EH (cell line): ENCODE measurements around the gene TMEM263.
"Not testable (repeated sequence)": the region's sequence is repeated elsewhere in the genome, so short reads cannot be mapped to it uniquely, and the experiment has no call there.

ENCODE experiments used
- DNase-seq: peaks from one replicate; pipeline ENCODE4 v3.0.0-alpha.2; 2015; ENCODE audit warnings: low read depth

TMEM263 gene

GRCh38 chr12:106986625-106987389 lies 31.1 kb downstream of the TMEM263 start, which contains the start of gene MTERF2:
MTERF2 (minus strand) TSS chr12:106987146; CDS start chr12:106978714, 8,432 bp downstream.
- peak; percentile 97 for DNase-seq

- no peak for DNase-seq
Observed at GRCh38 chr12:106987846-106988245, 32.1 kb downstream of the TMEM263 start.

DNA sequence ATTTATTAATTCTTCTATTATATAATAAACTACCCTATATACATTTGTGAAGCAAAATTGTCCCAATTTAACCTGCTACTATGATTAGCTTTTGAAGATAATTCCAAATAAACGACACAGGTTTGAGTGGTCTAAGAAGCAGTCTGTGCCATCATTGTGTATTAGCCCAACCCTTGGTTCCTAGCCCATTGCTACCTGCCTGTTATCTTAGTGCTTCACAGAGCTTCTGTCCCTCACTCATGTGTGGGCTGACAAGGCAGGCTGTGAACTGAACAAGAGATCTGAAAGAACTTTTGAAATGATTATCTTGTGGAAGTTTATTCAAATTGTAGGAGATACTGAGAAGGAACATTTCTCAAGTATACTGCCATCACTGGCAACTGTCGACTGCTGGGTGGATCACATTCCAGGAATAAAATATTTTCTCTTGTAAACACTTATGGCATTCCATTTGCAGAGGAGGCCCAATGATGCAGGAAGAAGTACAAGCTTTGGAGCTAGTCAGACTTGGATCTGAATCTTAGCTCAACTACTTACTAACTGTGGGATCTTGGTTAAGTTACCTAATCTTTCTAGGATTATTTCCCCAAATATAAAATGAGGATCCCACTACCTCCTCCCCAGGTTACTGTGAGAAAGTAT lies 39.0 kb downstream of the TMEM263 start:
- DNase-seq, result peak; percentile 83

- not testable (repeated sequence) for DNase-seq
Observed at GRCh38 chr12:106996102-106996501, 40.4 kb downstream of the TMEM263 start.

- DNase-seq, result no peak
Observed at GRCh38 chr12:106997916-106998315, 42.2 kb downstream of the TMEM263 start.

DNA sequence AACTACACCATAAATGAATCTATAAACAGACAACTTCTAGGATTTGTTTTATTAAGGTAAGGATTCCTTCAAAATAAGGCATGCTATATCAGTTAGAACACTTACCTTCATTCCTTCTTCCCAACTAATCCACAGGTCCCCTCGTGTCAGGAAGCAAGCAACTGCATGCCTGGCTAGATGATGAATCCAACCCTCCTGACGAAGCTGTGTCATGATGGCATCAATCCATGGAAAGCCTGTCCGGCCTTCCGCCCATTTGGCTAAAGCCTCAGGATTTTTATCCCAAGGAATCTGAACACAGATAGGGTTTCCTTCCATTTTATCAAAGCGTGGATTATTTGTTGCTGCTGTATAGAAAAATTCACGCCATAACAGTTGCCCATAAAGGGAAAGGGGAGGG lies 43.7 kb downstream of the TMEM263 start:
- no peak for DNase-seq

- DNase-seq, result not testable (repeated sequence)
Observed at GRCh38 chr12:107002665-107003064, 47.0 kb downstream of the TMEM263 start.

GRCh38 chr12:107007411-107007810 lies 51.7 kb downstream of the TMEM263 start:
- no peak for DNase-seq

DNA sequence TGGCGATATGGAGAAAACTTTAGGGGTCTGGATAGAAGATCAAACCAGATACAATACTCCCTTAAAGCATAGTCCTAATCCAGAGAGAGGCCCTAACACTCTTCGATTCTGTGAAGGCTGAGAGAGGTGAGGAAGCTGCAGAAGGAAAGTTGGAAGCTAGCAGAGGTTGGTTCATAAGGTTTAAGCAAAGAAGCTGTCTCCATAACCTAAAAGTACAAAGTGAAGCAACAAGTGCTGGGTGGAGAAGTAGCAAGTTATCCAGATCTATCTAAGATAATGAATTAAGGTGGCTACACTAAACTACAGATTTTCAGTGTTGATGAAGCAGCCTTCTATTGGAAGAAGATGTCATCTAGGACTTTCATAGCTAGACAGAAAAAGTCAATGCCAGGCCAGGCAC lies 55.8 kb downstream of the TMEM263 start:
- DNase-seq, result no peak

DNA sequence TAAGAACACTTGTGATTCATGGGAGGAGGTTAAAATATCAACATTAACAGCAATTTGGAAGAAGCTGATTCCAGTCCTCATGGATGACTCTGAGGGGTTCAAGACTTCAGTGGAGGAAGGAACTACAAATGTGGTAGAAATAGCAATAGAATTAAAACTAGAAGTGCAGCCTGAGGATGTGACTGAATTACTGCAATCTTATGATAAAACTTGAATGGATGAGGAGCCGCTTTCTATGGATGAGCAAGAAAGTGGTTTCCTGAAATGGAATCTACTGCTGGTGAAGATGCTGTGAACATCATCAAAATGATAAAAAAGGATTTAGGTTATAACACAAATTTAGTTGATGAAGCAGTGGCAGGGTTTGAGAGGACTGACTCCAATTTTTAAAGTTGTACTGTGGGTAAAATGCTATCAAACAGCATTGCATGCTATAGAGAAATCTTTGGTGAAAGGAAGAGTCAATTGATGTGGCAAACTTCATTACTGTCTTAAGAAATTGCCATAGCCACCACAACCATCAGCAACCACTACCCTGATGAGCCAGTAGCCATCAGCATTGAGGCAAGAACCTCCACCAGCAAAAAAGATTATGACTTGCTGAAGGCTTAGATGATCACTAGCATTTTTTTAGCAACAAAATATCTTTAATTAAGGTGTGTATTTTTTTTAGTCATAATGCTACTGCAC lies 57.2 kb downstream of the TMEM263 start:
- no peak for DNase-seq

GRCh38 chr12:107014055-107014454 lies 58.3 kb downstream of the TMEM263 start:
- no peak for DNase-seq

DNA sequence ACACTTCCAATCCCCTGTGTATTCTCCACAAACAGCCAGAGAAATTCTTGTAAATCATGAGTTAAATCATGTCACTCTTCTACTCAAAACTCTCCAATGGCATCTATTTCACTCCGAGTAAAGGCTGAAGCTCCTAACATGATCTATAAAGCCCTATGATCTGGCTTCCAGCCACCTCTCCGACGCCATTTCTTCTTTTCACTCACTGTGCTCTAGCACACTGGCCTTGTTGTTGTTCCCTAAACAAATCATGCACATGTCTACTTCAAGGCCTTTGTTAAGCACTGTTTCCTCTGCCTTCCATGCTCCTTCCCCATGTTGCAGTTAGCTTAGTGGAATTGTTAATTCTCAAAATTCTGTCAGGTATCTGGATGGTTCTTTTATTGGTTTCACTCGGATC lies 61.3 kb downstream of the TMEM263 start:
- no peak for DNase-seq

DNA sequence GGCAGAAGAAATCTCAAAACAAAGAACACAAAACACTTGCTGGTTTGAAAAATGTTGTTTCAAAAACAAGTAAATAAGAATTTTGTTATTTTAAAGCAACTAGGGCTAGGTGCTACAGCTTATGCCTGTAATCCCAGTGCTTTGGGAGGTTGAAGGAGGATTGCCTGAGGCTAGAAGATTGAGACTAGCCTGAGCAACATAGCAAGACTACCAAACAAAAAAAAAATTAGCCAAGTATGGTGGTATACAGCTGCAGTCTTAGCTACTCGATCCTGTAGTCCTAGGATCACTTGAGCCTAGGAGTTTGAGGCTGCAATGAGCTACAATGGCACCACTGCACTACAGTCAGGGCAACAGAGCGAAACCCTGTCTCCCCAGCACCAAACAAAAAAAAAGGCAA lies 63.8 kb downstream of the TMEM263 start:
- no peak for DNase-seq
